HuH-7 (cell line): ENCODE measurements around the gene ICOSLG.
"Not testable (repeated sequence)": the region's sequence is repeated elsewhere in the genome, so short reads cannot be mapped to it uniquely, and the experiment has no call there.

ENCODE experiments used
- DNase-seq: peaks from one replicate; pipeline ENCODE4 v3.0.0; 2011; ENCODE audit warnings: low spot score

Gene ICOSLG

DNA sequence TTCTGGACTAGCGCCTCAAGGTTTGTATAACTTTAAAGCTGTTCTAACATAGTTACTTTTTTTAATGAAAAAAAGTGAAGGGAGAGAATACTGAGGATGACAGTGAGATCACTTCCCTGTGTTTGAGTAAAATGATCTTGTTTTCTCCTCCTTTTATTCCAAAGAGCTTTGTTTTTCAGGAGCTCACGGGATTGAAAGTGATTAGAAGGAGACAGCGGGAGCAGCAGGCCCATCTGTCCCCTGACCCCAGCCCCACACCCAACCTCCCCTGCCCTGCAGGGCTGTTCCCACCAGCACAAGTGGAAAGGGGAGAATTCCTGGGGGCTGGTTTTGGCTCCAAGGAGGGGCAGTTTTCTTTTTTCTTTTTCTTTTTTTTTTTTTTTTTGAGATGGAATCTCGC lies 23.0 kb upstream of the ICOSLG start:
- no peak for DNase-seq

DNA sequence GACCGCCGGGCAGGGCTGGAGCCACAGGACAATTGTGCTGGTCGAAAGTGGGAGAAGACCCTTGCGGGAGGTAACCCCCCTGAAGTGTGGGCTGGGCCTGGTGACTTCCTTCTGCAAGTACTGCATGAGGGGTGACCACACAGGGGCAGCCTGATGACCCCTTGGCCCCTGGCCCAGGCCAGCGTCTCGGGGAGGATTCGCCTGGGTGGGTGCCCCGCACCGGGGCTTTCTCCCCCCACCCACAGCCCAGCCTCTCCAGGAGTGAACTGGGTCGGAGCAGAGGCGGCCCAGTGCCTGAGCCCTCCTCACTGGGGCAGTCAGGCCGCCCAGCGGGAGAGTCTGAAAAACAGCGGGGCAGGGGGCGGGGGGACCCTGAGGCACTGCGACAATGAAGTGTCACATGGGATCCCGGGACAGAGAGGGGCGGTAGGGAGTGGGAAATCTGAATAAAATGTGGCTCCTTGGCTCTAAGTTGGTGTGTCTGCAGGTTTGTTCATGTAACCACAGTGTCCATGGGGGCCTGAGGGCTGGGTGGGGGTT lies 22.5 kb upstream of the ICOSLG start:
- DNase-seq: no peak

DNA sequence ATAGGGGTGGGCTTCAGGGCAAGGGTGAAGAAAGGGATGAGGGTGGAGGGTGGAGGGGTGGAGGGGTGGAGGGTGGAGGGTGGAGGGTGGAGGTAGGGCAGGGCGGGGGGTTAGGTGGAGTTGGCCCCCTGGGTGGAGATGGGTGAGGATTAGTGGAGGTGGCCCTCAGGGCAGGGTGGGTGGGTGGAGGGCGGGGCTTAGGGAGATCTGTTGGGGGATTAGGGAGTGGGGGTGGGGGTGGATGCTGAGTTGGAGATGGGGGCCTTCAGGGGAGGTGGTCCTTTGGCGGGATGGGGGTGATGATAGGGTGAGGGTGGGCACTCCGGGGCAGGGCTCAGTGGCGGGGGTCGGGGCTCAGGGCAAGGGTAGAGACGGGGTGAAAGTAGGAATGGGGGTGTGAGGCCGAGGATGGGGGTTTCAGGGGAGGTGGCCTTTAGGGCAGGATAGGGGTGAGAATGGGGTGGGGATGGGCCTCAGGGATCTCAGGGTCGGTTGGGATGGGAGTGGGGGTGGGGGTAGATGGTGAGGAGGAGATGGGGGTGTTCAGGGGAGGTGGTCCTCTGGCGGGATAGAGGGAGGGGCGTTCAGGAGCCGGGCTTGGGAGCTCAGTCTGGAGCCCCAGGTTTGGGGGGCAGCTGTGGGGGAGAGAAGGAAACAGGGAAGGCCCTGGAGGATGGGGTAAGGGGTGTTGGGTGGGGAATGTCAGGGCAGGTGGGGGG lies 21.8 kb upstream of the ICOSLG start:
- DNase-seq: no peak

DNA sequence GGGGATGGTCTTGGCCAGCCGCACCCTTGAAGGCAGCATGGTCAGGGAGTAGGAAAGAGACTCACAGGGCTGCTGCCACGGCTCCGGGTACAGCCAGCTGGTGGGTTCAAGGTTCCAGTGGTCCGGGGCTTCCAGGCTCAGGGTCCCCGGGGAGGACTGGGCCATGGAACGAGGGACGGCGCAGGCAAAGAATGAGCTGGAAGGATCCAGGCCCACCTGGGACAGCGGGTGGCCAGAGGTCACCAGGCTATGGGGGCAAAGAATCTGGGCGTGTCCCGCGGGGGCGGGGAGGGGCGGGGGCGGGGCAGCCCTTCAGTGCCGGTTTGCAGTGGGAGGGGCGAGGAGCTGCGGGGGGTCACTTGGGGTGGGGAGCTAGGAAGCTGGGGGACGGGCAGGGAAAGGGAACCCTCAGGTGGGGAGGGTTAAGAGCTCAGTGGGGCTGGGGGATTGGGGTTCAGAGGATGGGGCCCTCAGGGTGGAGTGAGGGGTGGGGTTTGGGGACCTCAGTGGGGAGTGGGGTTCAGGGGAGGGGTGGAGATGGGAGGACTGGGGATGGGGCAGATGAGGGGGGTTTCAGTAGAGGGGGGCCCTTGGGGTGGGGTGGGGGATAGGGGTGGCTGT lies 21.0 kb upstream of the ICOSLG start, which contains the start of gene DNMT3L:
DNMT3L (minus strand) TSS at position 223 of the 621 bp plus-strand sequence. CDS start 638 bp downstream, outside the sequence.
- DNase-seq: no peak

DNA sequence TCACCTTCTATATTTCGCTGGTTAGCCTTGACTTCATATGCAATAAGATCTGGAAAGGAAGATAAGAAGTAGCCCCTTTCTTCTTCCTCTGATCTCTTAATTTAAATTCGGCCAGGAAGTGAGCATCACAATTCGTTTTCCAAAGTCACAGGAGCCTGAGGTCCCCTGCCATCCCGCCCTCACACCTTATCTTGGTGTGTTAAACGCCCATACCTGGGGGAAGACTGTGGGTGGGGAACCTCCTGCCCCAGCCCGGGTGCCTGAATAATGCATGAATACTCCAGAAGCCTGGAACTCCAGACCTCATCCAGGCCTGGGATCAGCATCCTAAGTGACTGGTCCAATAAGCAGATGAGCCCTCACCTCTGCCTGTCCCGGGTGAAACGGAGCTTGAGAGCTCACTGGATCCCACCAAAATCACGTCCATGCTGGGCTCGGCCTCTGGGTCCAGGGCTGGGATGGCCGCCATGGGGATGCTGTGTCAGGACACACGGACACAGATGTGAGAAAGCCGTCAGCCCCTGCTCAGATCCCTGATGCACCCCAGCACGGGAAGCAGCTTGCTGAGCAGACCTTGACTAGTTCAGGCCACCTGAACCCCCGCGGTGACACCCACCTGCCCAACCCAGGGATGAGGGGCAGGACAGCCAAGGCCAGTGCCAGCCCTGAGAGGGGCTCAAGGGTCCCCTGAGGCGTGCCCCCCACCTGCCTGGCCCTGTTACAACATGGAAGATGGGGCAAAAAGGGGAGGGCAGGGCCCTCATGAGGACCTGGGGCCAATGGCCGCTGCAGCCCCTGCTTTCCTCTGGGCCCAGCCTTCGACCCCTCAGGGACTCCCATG lies 20.3 kb upstream of the ICOSLG start:
- DNase-seq: no peak

DNA sequence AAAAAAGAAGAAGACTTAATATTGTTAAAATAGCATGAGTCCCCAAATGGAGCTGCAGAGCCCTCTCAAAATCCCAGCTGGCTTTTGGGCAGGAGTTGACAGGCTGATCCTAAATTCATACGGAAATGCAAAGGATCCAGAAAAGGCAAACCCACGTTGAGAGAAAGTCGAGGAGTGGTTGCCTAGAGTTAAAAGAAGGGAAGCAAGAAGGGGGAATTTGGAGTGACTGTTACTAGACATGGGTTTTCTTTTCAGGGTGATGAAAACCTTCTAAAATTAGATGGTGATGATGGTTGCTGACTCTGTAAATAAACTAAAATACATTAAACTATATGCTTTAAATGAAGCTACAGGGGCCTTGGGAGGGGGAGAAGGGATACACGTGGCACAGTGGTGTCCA lies 19.3 kb upstream of the ICOSLG start:
- DNase-seq: no peak

DNA sequence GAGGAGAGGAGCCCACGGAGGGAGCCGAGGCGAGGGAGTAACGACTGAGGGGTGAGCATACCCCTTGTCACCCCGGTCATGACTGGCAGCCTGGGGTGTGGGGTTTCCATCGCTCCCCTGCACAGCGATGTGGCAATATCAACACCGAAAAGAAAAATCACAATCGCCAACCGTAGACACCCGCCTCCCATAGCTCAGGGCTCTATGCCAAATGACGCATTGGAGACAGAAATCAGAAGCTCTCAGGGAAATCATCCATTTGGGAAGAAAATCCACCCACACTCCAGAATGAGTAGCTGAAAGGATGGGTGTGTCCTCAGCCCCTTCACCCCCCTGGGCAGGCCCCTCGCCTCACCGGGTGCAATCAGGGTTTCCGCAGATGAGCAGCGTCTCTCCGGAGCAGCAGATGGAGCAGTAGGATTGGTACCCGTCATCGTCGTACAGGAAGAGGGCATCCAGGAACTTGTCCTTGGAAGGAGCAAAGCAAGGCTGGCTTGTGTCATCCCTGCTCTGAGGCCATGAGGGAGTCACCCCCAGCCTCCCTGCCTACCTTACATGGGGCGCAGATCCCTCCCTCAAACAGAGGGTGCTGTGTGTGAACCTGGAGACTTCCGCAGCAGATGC lies 18.5 kb upstream of the ICOSLG start:
- DNase-seq: no peak

DNA sequence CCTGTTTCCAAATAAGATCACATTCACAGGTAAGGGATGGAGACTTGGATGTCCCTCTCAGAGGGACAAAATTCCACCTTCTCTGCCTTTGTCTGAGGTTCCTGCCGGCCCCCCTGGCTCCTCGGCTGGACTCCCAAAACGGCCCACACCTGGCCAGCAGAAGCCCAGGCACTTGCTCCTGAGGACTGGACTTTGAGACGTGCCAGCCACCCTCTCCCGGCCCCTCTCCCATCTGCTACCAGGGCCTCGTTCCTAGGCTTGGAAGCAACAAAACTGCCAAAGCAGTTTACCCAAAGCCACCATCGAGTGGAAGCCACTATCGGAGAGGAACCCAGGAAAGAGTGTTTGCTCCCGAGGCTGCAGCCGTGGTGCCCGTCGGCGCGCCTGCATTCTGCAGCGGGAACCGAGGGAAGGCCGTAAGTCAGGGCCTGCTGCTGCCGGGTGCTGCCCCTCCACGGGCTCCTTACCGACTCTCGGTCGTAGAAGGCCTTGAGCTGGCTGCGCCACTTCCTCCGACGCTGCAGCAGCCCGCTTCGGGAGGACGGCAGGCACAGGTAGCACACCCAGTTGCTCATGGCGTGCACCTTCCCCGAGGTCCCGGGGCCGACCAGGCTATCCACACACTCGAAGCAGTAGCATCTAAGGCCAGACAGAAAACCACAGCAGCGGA lies 17.4 kb upstream of the ICOSLG start:
- no peak for DNase-seq

DNA sequence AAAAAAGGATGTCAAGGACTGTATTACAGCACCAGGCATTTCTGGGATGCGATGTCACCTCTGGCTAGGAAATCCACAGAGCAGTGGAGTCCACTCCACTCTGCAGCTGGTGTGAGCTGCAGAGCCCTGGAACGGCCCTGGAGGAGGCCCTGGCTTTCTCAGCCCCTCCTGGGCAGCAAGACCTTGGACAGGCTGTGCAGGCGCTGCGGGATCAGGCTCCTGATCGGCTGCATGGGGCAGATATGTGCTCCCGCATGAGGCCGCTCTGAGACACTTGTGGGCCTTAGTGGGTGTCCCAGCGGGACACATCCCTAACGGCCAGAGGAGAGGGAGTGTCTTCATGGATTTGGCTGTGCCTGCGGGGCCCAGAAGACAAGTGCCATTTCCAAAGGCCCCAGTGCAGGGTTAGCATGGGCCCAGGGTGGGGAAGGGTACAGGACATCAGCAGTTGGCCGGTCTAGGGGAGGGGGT lies 14.8 kb upstream of the ICOSLG start:
- DNase-seq: no peak

DNA sequence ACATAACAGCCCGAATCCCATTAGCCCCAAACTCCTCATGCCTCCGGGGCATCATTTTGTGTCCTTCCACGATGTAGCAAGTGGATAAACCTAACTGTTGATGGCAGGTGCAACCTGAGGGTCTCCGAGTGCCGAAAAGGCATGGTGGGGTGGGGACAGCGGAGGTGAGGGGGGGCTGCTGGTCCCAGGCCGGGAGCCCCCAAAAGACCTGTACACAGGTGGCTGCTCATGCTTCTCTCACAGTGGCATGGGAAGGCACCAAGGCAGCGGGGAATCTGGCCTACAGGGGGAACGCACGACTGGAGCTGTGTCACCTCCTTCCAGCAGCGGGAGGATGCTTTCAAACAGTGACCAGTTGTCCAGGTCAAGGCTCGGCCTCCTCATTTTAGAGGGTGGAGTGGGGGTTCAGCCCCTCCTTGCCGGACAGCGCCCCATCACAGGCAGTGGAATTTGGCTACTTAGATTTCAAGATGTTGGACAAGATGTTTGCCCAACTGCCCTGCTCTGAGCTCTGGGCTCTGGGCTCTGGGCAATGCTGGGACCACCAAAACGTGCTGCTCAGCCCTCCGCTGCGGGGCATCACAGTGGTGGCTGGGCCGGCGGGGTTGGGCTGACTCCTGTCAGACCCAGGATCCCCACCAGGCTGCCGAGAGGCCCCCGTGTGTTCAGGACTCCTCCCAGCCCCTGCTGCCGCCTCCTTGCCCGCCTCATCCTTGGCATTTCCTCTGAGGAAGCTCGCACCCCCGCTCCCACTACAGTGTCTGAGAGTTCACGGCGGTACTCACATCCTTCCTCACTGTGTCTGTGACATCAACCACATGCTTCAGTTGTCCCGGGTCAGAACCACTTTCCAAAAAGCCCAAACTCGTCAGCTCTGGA lies 13.3 kb upstream of the ICOSLG start:
- DNase-seq: no peak

DNA sequence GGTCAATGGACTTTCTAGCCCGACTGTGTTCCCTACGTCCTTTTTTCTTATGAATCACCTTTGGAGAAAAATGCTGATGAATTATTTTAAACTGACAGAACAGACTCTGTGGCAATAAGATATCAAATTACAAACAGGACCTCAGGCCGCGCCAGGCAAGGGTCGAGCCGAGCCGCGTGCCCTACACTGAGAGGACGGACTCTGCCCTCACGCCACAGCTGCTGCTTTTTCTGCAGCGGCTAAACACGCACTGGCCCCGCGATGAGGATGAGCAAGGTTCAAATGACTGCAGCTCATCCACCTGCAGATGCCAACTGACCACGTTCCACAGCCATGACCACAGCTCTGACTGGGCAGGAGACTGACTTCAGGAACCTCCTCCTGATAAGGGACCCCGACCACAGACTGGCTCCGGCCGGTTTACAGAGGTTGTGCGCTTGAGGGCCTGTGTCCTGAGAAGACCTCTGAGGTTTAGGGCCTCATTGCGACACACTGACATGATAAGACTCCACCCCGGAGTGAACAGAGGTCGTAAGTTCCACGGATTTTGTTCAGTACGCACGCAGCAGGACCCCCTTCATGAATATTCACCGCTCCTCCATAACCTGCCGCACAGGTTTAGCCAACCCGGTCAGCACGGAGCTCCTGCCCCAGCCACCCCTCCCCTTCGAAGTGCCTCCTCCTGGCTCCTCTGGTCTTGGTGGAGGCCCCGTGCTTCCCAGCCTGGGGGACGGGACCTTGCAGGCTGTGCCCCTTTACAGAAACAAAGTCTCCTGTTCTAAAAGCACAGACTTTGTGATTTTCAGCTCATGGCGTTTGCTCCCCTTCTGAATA lies 8.7 kb upstream of the ICOSLG start:
- not testable (repeated sequence) for DNase-seq

DNA sequence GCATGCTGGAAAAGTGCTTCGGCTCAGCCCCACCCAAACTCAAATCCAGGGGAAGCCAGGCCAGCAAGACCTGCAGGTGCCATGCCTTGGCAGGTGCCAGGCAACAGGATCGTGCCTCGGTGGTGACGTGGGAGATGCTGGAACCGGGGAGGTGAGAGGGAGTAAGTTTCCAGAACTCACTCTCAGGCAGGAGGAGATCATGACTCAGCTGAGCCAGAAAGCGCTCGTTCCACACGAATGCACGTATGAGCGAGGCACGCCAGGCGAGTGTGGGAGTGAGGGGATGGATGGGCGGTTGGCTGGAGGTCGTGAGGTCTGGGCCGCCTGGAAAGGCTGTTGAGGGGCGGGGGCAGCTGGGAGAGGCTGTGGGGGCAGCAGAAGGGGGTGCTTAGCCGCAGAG lies 7.2 kb upstream of the ICOSLG start:
- not testable (repeated sequence) for DNase-seq

DNA sequence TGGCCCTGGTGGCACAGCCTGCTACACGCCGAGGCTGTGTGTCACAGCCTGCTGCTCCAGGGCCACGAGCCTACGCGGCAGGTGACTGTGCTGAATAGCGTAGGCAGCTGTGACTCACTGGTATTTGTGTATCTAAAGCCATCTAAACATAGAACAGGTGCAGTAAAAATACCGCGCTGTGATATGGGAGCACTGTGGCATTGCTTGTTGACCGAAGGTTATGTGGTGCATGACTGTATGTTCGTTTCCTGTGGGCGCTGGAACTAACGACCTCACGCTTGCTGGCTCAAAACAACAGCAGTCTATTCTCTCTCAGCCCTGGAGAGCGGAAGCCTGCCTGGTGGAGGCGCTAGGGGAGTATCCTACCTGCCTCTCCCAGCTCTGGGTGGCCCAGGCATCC lies 3.2 kb upstream of the ICOSLG start:
- DNase-seq: not testable (repeated sequence)

DNA sequence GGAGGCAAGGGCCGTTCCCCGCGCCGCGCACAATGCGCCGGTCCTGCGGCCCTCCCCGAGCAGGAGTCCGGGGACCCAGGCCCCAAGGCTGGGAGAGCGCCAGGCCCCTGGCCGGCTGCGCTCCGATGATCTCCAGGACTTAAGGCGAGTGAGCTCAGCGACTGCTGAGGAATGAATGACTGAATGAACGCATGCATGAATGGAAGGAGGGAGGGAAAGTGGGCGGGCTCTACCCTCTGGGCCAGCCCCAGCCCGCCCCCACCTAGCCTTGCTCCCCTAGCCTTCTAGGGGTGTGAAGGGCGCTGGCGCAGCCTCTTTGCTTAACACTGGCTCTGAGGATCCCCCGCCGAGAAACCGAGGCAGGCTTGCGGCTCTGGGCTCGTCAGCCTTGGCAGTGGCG lies 538 bp upstream of the ICOSLG start:
- DNase-seq: not testable (repeated sequence)

DNA sequence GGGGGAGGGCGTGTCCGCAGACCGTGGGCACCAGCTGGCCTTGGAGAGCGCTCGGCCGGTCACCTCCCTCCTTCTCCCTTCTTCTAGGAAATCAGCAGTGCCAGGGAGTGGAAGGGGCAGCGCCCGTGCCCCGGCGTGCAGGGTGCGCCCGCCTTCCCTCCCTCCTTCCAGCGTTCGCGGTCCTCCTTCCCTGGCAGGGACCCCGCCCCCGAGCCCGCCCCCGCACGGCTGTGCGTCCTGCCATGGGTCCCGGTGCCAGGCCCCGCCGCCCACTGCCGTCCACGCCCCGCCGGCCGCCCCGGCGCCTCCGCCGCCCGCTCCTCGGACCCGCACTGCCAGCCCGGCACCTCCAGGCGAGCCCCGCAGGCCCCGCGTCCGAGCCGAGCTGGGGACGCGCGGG lies 390 bp downstream of the ICOSLG start:
- DNase-seq: not testable (repeated sequence)

DNA sequence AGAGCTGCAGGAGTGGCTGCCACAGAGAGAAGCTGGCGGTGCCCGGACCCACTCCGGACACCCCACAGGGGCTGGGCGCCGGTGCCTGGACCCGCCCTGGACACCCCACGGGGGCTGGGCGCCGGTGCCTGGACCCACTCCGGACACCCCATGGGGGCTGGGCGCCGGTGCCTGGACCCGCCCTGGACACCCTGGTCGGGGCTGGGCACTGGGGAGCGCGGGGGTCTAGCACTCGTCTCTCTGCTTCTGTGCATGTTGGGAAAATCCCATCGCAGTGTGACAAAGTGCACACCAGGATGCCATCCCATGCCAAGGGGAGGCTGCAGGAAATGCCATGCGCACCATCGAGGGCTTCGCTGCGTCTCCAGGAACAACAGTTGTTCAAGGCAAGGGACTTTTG lies 11.2 kb downstream of the ICOSLG start:
- not testable (repeated sequence) for DNase-seq

DNA sequence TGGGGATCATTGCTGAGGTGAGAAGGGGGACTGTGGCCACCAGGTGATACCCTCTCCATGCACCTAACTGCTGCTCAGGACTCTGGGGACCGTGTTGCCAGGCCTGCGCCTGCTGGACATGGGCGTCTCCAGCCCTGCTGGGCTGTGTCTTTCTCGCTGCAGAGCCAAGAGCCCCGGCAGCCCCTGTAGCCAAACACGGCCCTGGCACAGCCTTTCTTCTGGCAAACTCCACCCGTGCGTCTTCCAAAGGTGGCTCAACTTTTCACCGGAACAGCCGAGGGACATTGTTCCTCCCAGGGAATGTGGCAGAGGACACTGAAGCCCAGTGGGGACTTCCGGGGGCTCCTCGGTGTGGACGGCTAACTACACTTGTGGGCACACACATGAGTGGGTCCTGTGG lies 12.6 kb downstream of the ICOSLG start:
- DNase-seq: not testable (repeated sequence)

DNA sequence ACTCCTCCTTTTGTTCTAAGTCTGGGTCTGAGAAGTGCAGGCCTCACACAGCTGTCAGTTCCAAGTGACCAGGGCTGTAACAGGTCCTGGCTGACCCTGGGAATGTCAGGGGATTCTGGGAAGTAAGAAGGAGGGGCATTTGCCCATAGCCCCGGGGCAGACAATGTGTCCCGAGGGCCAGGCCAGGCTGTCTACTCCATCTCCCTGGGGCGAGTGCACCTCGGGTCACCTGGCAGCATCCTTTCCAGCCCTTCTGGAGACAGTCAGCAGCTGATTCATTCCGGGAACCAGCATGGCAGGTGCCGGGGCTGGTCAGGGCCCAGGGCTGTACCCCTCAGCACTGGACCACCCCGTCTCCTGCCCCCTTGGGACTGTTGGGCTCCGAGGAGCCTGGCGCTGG lies 13.1 kb downstream of the ICOSLG start:
- not testable (repeated sequence) for DNase-seq

DNA sequence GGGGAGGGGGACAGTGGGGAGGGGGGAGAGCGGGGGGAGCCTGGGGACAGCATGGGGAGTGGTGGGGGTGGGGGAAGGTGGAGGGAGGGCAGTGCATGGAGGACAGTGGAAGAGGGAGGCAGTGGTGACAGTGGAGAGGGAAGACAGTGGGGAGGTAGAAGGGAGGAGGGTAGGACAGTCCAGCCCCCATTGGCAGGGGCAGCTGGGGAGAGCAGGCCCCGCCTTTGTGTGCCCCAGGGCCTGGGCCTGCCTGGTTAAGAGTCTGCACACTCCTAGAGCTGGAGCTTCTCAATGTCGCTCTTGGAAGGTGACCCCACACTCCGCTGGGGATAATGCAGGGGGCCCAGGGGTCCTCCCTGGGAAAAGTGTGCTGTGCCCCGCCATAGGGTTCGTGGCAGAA lies 15.1 kb downstream of the ICOSLG start:
- not testable (repeated sequence) for DNase-seq
